Fibroblast of the aortic adventitia (primary cell): ENCODE data around the gene OPRM1. TPM values are rescaled to one million over a fixed set of nuclear protein-coding genes. Genes with fewer than 3 reads are reported as not detected.
"Not testable (repeated sequence)": the region's sequence is repeated elsewhere in the genome, so short reads cannot be mapped to it uniquely, and the experiment has no call there.

ENCODE experiments used
- DNase-seq: peaks from one replicate; pipeline ENCODE4 v3.0.0-alpha.2; 2010; ENCODE audit warnings: low read depth
- H3K4me3 ChIP-seq: 2 replicates; pipeline ENCODE4 v1.5.1; 2011; ENCODE audit warnings: low read depth, mild to moderate bottlenecking, control low read depth, low read length, moderate library complexity
- total RNA-seq: library from RNA; depleted of rRNA; stranded (reverse); fragments of >200 nt; gene quantifications from 2 replicates; pipeline ENCODE4 v1.2.3, GENCODE V29; 2012; ENCODE audit warnings: low replicate concordance
- TF ChIP-seq, protein P1 (sequence below): IDR thresholded peaks from 2 replicates; pipeline ENCODE4 v1.5.1; 2011; ENCODE audit warnings: mild to moderate bottlenecking, low read length, control low read depth, inconsistent platforms; ENCODE audit not compliant: insufficient read depth

OPRM1 gene
- total RNA-seq, 1 donor: not detected

DNA sequence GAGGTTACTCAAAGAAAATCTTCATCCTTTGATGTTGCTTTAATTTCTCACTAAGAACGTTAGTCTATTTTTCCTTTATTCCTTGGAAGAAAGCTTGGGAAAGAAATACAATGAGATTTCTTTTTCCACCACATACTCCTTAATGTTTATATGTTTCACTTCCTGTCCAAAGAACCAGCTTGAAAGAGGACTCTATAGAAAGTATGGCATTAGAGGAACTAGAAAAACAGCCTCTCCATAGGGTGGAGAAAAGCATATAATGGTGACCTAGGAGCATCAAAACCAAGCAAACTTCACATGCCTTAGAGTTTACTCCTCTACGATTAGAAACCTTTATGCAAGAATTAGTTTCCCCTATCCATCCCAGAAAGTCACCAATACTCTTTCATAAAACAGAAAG is 131.1 kb downstream of the OPRM1 start:
- DNase-seq: no peak
- H3K4me3 ChIP-seq: no peak overlapping the region
- TF ChIP-seq, protein P1, sequence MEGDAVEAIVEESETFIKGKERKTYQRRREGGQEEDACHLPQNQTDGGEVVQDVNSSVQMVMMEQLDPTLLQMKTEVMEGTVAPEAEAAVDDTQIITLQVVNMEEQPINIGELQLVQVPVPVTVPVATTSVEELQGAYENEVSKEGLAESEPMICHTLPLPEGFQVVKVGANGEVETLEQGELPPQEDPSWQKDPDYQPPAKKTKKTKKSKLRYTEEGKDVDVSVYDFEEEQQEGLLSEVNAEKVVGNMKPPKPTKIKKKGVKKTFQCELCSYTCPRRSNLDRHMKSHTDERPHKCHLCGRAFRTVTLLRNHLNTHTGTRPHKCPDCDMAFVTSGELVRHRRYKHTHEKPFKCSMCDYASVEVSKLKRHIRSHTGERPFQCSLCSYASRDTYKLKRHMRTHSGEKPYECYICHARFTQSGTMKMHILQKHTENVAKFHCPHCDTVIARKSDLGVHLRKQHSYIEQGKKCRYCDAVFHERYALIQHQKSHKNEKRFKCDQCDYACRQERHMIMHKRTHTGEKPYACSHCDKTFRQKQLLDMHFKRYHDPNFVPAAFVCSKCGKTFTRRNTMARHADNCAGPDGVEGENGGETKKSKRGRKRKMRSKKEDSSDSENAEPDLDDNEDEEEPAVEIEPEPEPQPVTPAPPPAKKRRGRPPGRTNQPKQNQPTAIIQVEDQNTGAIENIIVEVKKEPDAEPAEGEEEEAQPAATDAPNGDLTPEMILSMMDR: no peak

- DNase-seq, H3K4me3 ChIP-seq: not testable (repeated sequence)
These were observed 133.4 kb downstream of the OPRM1 start for GRCh38 chr6:154172393-154172792.

DNA sequence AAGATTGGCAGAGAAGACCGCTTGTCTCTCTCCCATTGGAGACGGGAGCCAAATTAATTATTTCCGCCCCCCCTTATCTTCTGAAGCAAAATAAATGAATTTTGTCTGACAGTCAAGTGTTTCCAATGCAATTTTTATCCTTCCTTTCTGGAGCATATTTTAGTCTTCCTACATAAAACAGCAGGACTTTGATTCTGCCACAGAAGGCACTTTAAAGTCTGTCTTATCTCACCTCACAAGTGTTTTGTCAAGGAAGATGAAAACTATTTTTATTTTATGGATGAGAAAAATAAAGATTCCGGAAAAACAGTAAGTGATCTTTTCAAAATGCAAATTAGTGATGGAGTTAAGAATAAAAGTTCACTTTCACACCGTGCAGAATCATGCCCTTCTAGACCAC is 140.4 kb downstream of the OPRM1 start:
- TF ChIP-seq, protein P1: no peak
- no peak overlapping the region for H3K4me3 ChIP-seq
- DNase-seq: no peak

DNA sequence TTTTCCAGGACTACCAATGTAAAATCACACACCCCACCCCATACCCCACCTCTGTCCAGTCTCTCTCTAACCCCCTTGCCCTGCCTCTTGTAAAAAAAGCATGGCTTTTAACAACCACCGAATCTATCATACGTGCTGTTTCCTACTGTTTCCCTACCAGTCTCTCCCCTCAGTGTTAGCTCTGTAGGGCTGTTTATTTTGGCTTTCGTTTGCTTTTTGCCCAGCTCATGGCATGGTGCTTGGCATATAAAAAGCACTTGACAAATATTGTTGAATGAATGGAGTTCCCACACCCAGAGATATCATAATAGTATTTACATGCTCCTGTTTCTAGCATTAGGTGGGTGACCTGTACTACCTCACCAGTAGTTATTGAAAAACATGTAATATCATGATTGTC is 148.2 kb downstream of the OPRM1 start:
- TF ChIP-seq, protein P1: no peak
- DNase-seq: no peak
- no peak overlapping the region for H3K4me3 ChIP-seq

- H3K4me3 ChIP-seq: no peak overlapping the region
- TF ChIP-seq, protein P1: no peak
- no peak for DNase-seq
These were observed 148.7 kb downstream of the OPRM1 start for GRCh38 chr6:154187714-154188113.

- TF ChIP-seq, protein P1: no peak
- DNase-seq: no peak
- H3K4me3 ChIP-seq: no peak overlapping the region
These were observed 157.4 kb downstream of the OPRM1 start for GRCh38 chr6:154196333-154196885.

GRCh38 chr6:154197196-154197860 is 158.3 kb downstream of the OPRM1 start:
- TF ChIP-seq, protein P1: no peak
- no peak overlapping the region for H3K4me3 ChIP-seq
- peak; percentile 58 for DNase-seq

- H3K4me3 ChIP-seq, DNase-seq: not testable (repeated sequence)
These were observed 162.6 kb downstream of the OPRM1 start for GRCh38 chr6:154201688-154202087.
